HEK293 (cell line): ENCODE results near the gene TRAP1.

ENCODE experiments used
- GLIS2 ChIP-seq: fragments of 450-650 bp; formaldehyde crosslinking; IDR thresholded peaks from 2 replicates; pipeline ENCODE4 v1.5.1; 2016; ENCODE audit warnings: missing biosample characterization, missing genetic modification characterization
- KLF1 ChIP-seq: fragments of 450-650 bp; formaldehyde crosslinking; IDR thresholded peaks from 2 replicates; pipeline ENCODE4 v1.5.1; 2016; ENCODE audit warnings: missing biosample characterization, missing genetic modification characterization
- KLF16 ChIP-seq: fragments of 450-650 bp; formaldehyde crosslinking; IDR thresholded peaks from 2 replicates; pipeline ENCODE4 v1.5.1; 2017; ENCODE audit warnings: missing biosample characterization, missing genetic modification characterization
- MYNN ChIP-seq: fragments of 450-650 bp; formaldehyde crosslinking; IDR thresholded peaks from 2 replicates; pipeline ENCODE4 v1.5.1; 2016; ENCODE audit warnings: missing biosample characterization, missing genetic modification characterization, borderline replicate concordance
- PRDM10 ChIP-seq: fragments of 450-650 bp; formaldehyde crosslinking; IDR thresholded peaks from 2 replicates; pipeline ENCODE4 v1.5.1; 2016; ENCODE audit warnings: missing biosample characterization, missing genetic modification characterization
- PRDM2 ChIP-seq: fragments of 450-650 bp; formaldehyde crosslinking; IDR thresholded peaks from 2 replicates; pipeline ENCODE4 v1.5.1; 2016; ENCODE audit warnings: missing biosample characterization, missing genetic modification characterization, borderline replicate concordance
- REST ChIP-seq: fragments of 450-650 bp; formaldehyde crosslinking; IDR thresholded peaks from 2 replicates; pipeline ENCODE4 v1.5.1; 2016; ENCODE audit warnings: missing biosample characterization, missing genetic modification characterization
- ZBTB17 ChIP-seq: fragments of 450-650 bp; formaldehyde crosslinking; IDR thresholded peaks from 2 replicates; pipeline ENCODE4 v1.5.1; 2016; ENCODE audit warnings: missing biosample characterization, missing genetic modification characterization
- ZBTB26 ChIP-seq: fragments of 450-650 bp; formaldehyde crosslinking; optimal IDR thresholded peaks from 2 replicates; pipeline ENCODE3; 2016; ENCODE audit warnings: missing biosample characterization, mild to moderate bottlenecking, missing genetic modification characterization
- ZBTB8A ChIP-seq: fragments of 450-650 bp; formaldehyde crosslinking; IDR thresholded peaks from 2 replicates; pipeline ENCODE4 v1.5.1; 2016; ENCODE audit warnings: missing biosample characterization, missing genetic modification characterization
- ZEB2 ChIP-seq: fragments of 450-650 bp; formaldehyde crosslinking; IDR thresholded peaks from 2 replicates; pipeline ENCODE4 v1.5.1; 2016; ENCODE audit warnings: missing biosample characterization, missing genetic modification characterization
- ZNF2 ChIP-seq: fragments of 450-650 bp; formaldehyde crosslinking; IDR thresholded peaks from 2 replicates; pipeline ENCODE4 v1.5.1; 2016; ENCODE audit warnings: missing biosample characterization, missing genetic modification characterization
- ZNF24 ChIP-seq: fragments of 450-650 bp; formaldehyde crosslinking; IDR thresholded peaks from 2 replicates; pipeline ENCODE4 v1.5.1; 2016; ENCODE audit warnings: missing biosample characterization, missing genetic modification characterization
- ZNF350 ChIP-seq: fragments of 450-650 bp; formaldehyde crosslinking; IDR thresholded peaks from 2 replicates; pipeline ENCODE4 v1.5.0; 2017; ENCODE audit warnings: missing biosample characterization, mild to moderate bottlenecking, missing genetic modification characterization
- ZNF354C ChIP-seq: fragments of 450-650 bp; formaldehyde crosslinking; IDR thresholded peaks from 2 replicates; pipeline ENCODE4 v1.5.1; 2016; ENCODE audit warnings: missing biosample characterization, missing genetic modification characterization, low read depth, borderline replicate concordance
- ZNF366 ChIP-seq: fragments of 450-650 bp; formaldehyde crosslinking; conservative IDR thresholded peaks from 2 replicates; pipeline ENCODE4 v1.5.1; 2016; ENCODE audit warnings: missing biosample characterization, missing genetic modification characterization
- ZNF391 ChIP-seq: fragments of 450-650 bp; formaldehyde crosslinking; IDR thresholded peaks from 2 replicates; pipeline ENCODE4 v1.5.1; 2016; ENCODE audit warnings: low read depth, missing biosample characterization, missing genetic modification characterization, borderline replicate concordance
- ZNF433 ChIP-seq: fragments of 450-650 bp; formaldehyde crosslinking; IDR thresholded peaks from 2 replicates; pipeline ENCODE4 v1.5.1; 2016; ENCODE audit warnings: missing biosample characterization, missing genetic modification characterization, low read depth
- ZNF501 ChIP-seq: fragments of 450-650 bp; formaldehyde crosslinking; IDR thresholded peaks from 2 replicates; pipeline ENCODE4 v1.5.1; 2016; ENCODE audit warnings: missing biosample characterization, missing genetic modification characterization
- ZNF529 ChIP-seq: fragments of 450-650 bp; formaldehyde crosslinking; IDR thresholded peaks from 2 replicates; pipeline ENCODE4 v1.5.1; 2017; ENCODE audit warnings: missing genetic modification characterization, missing biosample characterization; ENCODE audit not compliant: insufficient replicate concordance
- ZNF600 ChIP-seq: fragments of 450-650 bp; formaldehyde crosslinking; IDR thresholded peaks from 2 replicates; pipeline ENCODE4 v1.5.1; 2016; ENCODE audit warnings: missing biosample characterization, missing genetic modification characterization
- ZNF626 ChIP-seq: fragments of 450-650 bp; sonication (Bioruptor Pico); formaldehyde crosslinking; IDR thresholded peaks from 2 replicates; pipeline ENCODE4 v1.5.1; 2018; ENCODE audit warnings: missing biosample characterization, missing genetic modification characterization, inconsistent platforms
- ZNF664 ChIP-seq: fragments of 450-650 bp; formaldehyde crosslinking; IDR thresholded peaks from 2 replicates; pipeline ENCODE4 v1.5.1; 2016; ENCODE audit warnings: missing biosample characterization, missing genetic modification characterization
- ZXDB ChIP-seq: fragments of 450-650 bp; formaldehyde crosslinking; IDR thresholded peaks from 2 replicates; pipeline ENCODE4 v1.5.1; 2016; ENCODE audit warnings: missing biosample characterization, missing genetic modification characterization

TRAP1 gene

GRCh38 chr16:3716831-3717234, 491 bp downstream of the TRAP1 start (continued):
- TF ChIP-seq MYNN (tag by site-specific recombination) (no peak), ZNF354C (tag by site-specific recombination) (no peak), ZNF391 (peak; percentile 55; the same call in 1 of the 2 replicates), ZXDB (peak; percentile 13; the same call in 1 of the 2 replicates), PRDM2 (tag by site-specific recombination) (0 out of 2 replicates have a peak, but pooled peaks have one; percentile 53), ZEB2 (tag by site-specific recombination) (0 out of 2 replicates have a peak, but pooled peaks have one; percentile 14), ZBTB26 (tag by site-specific recombination) (peak; percentile 91), ZNF2 (tag by site-specific recombination) (0 out of 2 replicates have a peak, but pooled peaks have one; percentile 38), PRDM10 (peak; percentile 73), ZBTB8A (tag by site-specific recombination) (peak; percentile 48), KLF16 (tag by site-specific recombination) (peak; percentile 42; the same call in 1 of the 2 replicates), ZNF433 (tag by site-specific recombination) (no peak), ZNF366 (tag by site-specific recombination) (no peak), ZNF501 (tag by site-specific recombination) (0 out of 2 replicates have a peak, but pooled peaks have one; percentile 22), ZNF529 (tag by site-specific recombination) (no peak), ZNF626 (tag by site-specific recombination) (no peak), ZBTB17 (peak; percentile 56; the same call in 1 of the 2 replicates), ZNF350 (no peak), KLF1 (tag by site-specific recombination) (0 out of 2 replicates have a peak, but pooled peaks have one; percentile 9), ZNF664 (tag by site-specific recombination) (no peak), REST (tag by site-specific recombination) (0 out of 2 replicates have a peak, but pooled peaks have one; percentile 17), ZNF24 (tag by site-specific recombination) (0 out of 2 replicates have a peak, but pooled peaks have one; percentile 29), GLIS2 (tag by site-specific recombination) (peak; percentile 77; the same call in 1 of the 2 replicates), ZNF600 (tag by site-specific recombination) (0 out of 2 replicates have a peak, but pooled peaks have one; percentile 39)
